GM12878 (cell line): ENCODE measurements around the gene IL22RA2. TPM values are rescaled to one million over a fixed set of nuclear protein-coding genes. Genes with fewer than 3 reads are reported as not detected.

ENCODE experiments used
- ATAC-seq: fragments of 200-7000 bp; cut with Tn5 transposase; 3 replicates; pipeline ENCODE4 v1.9.1; 2020; ENCODE audit warnings: mild to moderate bottlenecking, moderate library complexity
- BruUV-seq: library from RNA; stranded (reverse); fragments of 400-500 nt; replicated peaks from 2 replicates; lab custom pipeline; 2021; lab: Mats Ljungman, UMichigan
- CTCF ChIA-PET: fragments of 300-600 bp; sonication (Branson Sonifier 250); formaldehyde crosslinking; extraction: SDS; loops from one replicate; lab custom pipeline; 2021; ENCODE audit warnings: inconsistent platforms; lab: Yijun Ruan, JAX
- POLR2A ChIA-PET: fragments of 350-600 bp; formaldehyde crosslinking; extraction: SDS; loops from one replicate; lab custom pipeline; 2021; ENCODE audit warnings: inconsistent platforms; lab: Charles Lee
- RAD21 ChIA-PET: fragments of 300-600 bp; sonication (Branson Sonifier 250); formaldehyde crosslinking; loops from one replicate; lab custom pipeline; 2023; ENCODE audit warnings: antibody characterized with exemption; ENCODE audit not compliant: unreplicated experiment; lab: Charles Lee
- SMC1A ChIA-PET: fragments of 300-600 bp; sonication (Branson Sonifier 250); formaldehyde crosslinking; loops from one replicate; lab custom pipeline; 2023; ENCODE audit not compliant: unreplicated experiment, uncharacterized antibody; lab: Charles Lee
- DNase-seq: peaks from one replicate; pipeline ENCODE4 v3.0.0-alpha.2; 2011; ENCODE audit warnings: low read depth, low spot score
- FAIRE-seq: peaks from 3 replicates; lab custom pipeline; 2011; peaks lifted over from hg19 to GRCh38; lab: Jason Lieb, UNC
- H2AFZ ChIP-seq: 2 replicates; pipeline ENCODE4 v1.6.0; 2011; ENCODE audit warnings: low read depth, low read length, control low read depth; ENCODE audit not compliant: control insufficient read depth
- H3K27ac ChIP-seq: 2 replicates; pipeline ENCODE4 v1.5.1; 2011; ENCODE audit warnings: control low read depth; ENCODE audit not compliant: control insufficient read depth, insufficient read depth
- H3K27me3 ChIP-seq, 2 experiments: replicated peaks in 1 of 2; 2 replicates each; pipeline versions ENCODE4 v1.6.0 to v1.6.1; 2011; ENCODE audit warnings: low read length in 1 of 2; ENCODE audit not compliant: control insufficient read depth in 2 of 2, insufficient read depth in 2 of 2
- H3K36me3 ChIP-seq, 2 experiments: 2 replicates each; pipeline ENCODE4 v1.5.1; 2011; ENCODE audit warnings: low read length in 1 of 2; ENCODE audit not compliant: control insufficient read depth in 2 of 2, insufficient read depth in 2 of 2
- H3K4me1 ChIP-seq: 2 replicates; pipeline ENCODE4 v1.6.1; 2011; ENCODE audit warnings: mild to moderate bottlenecking, low read length, moderate library complexity, mixed read lengths; ENCODE audit not compliant: control insufficient read depth, insufficient read depth
- H3K4me2 ChIP-seq: 2 replicates; pipeline ENCODE4 v1.6.0; 2011; ENCODE audit warnings: control low read depth; ENCODE audit not compliant: control insufficient read depth, insufficient read depth
- H3K4me3 ChIP-seq: fragments of 200-600 bp; sonication (generic); 2 replicates; pipeline ENCODE4 v1.5.1; 2016
- H3K79me2 ChIP-seq: 2 replicates; pipeline ENCODE4 v1.6.0; 2011; ENCODE audit warnings: low read length; ENCODE audit not compliant: control insufficient read depth, insufficient read depth
- H3K9ac ChIP-seq: 2 replicates; pipeline ENCODE4 v1.8.0; 2011; ENCODE audit warnings: low read length, control low read depth, mixed read lengths; ENCODE audit not compliant: control insufficient read depth, insufficient read depth
- H3K9me3 ChIP-seq: replicated peaks from 3 replicates; pipeline ENCODE4 v1.5.1; 2011; ENCODE audit warnings: mild to moderate bottlenecking, low read length; ENCODE audit not compliant: control insufficient read depth, insufficient read depth
- H4K20me1 ChIP-seq: 2 replicates; pipeline ENCODE4 v1.6.0; 2011; ENCODE audit not compliant: control insufficient read depth, insufficient read depth
- JUNB ChIP-seq: IDR thresholded peaks from 2 replicates; pipeline ENCODE4 v1.6.1; 2016; ENCODE audit warnings: antibody characterized with exemption, mild to moderate bottlenecking
- KLF5 ChIP-seq: fragments of 450-650 bp; IDR thresholded peaks from 2 replicates; pipeline ENCODE4 v1.6.1; 2014; ENCODE audit warnings: mild to moderate bottlenecking; ENCODE audit not compliant: partially characterized antibody
- MYC ChIP-seq: IDR thresholded peaks from 2 replicates; pipeline ENCODE4 v1.6.1; 2011; ENCODE audit warnings: mild to moderate bottlenecking, low read length, moderate library complexity, inconsistent platforms; ENCODE audit not compliant: insufficient read depth, insufficient replicate concordance, insufficient read length, severe bottlenecking
- NFYB ChIP-seq: IDR thresholded peaks from 2 replicates; pipeline ENCODE4 v1.6.1; 2011; ENCODE audit warnings: low read depth, mild to moderate bottlenecking, low read length, improper control_type of control experiment, moderate library complexity; ENCODE audit not compliant: insufficient read depth
- PAX5 ChIP-seq: IDR thresholded peaks from 2 replicates; pipeline ENCODE4 v1.6.1; 2011; ENCODE audit warnings: low read depth, low read length, borderline replicate concordance
- PML ChIP-seq: IDR thresholded peaks from 2 replicates; pipeline ENCODE4 v1.6.1; 2012; ENCODE audit warnings: low read length, inconsistent platforms
- SMAD1 ChIP-seq: fragments of 450-650 bp; IDR thresholded peaks from 2 replicates; pipeline ENCODE4 v1.6.1; 2018; ENCODE audit warnings: mild to moderate bottlenecking, low read depth; ENCODE audit not compliant: partially characterized antibody
- TCF7 ChIP-seq: IDR thresholded peaks from 2 replicates; pipeline ENCODE4 v1.6.1; 2014; ENCODE audit warnings: antibody characterized with exemption, borderline replicate concordance
- WGBS: methylation state at CpG from one replicate; pipeline ENCODE4 v1.1.6; 2016; ENCODE audit warnings: low lambda C conversion rate; ENCODE audit not compliant: insufficient replicate concordance, insufficient coverage; ENCODE audit errors: missing lambda C conversion rate; 5-methylcytosine and 5-hydroxymethylcytosine counted together
- in situ Hi-C: fragments of 300-500 bp; cut with MboI; formaldehyde crosslinking; loops from 9 replicates; pipeline ENCODE4 v1.14.3; 2018; ENCODE audit warnings: mixed read lengths
- intact Hi-C: fragments of 100-400 bp; cut with micrococcal nuclease; formaldehyde crosslinking; loops from one replicate; pipeline ENCODE4 v1.14.2; 2022; ENCODE audit not compliant: unreplicated experiment
- polyA plus RNA-seq, 11 experiments: library from polyadenylated mRNA; depleted of rRNA in 4 of 11; unstranded in 6 of 11; stranded (reverse) in 5 of 11; fragments of >200 nt; fragmentation: Nextera tagmentation in 4 of 11; fragmentation: Illumina TruSeq in 1 of 11; extraction: Ambion mirVana in 4 of 11; extraction: Trizol in 1 of 11; gene quantifications; 1 replicate in 1 of 11; 2 replicates in 10 of 11; pipeline versions ENCODE4 v1.2.1 to v1.2.3, GENCODE V29; 2011 to 2016; ENCODE audit warnings: inconsistent platforms in 2 of 11, missing spikeins in 2 of 11, low read depth in 1 of 11
- total RNA-seq, 4 experiments: library from RNA; depleted of rRNA in 3 of 4; stranded (reverse); fragments of >200 nt in 3 of 4; fragmentation: Illumina TruSeq in 1 of 4; extraction: Trizol in 1 of 4; gene quantifications; 2 replicates each; pipeline versions ENCODE4 v1.2.1 to v1.2.3, GENCODE V29; 2013 to 2021
- TF ChIP-seq, protein P1 (sequence below): fragments of 450-650 bp; IDR thresholded peaks from 2 replicates; pipeline ENCODE4 v1.6.1; 2017; ENCODE audit warnings: mild to moderate bottlenecking, low read depth, inconsistent platforms; ENCODE audit not compliant: poor library complexity, severe bottlenecking

The IL22RA2 gene
- total and polyA plus RNA-seq, 10 of the 15 experiments (the other 5 are each of a cell fraction or from before 2014, with no cell fraction given) = 0.05 to 0.22 (median 0.09) TPM; not detected in 3

DNA sequence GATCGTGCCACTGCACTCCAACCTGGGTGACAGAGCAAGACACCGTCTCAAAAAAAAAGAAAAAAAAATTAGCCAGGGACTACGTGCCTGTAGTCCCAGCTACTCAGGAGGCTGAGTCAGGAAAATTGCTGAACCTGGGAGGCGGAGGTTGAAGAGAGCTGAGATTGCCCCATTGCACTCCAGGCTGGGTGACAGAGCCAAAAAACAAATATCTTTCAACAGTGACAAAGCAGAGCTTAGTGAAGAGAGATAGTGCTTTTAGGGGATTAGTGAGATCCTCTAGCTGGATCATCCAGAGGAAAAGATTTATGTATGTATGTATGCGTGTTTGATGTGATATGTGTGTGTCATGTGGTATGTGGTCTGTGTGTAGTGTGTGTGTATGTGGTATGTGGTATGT, 56.6 kb downstream of the IL22RA2 start:
- no peaks in the 10 kb centered on the region for H4K20me1 ChIP-seq
- no peak overlapping the region for H3K27ac ChIP-seq
- FAIRE-seq = no peak
- no peaks in the 10 kb centered on the region for H3K79me2 ChIP-seq
- no peak for ATAC-seq
- peaks cover 18% of the 10 kb centered on the region for H3K4me1 ChIP-seq
- 96% methylated on average over 3 of the region's 5 CpGs for WGBS
- no peak overlapping the region for H2AFZ ChIP-seq
- BruUV-seq = no TSS peak
- H3K9me3 ChIP-seq = peaks cover 17% of the 10 kb centered on the region
- peaks cover 0 to 1% of the 10 kb centered on the region in 2 experiments; a peak in 1 of 4 replicates for H3K36me3 ChIP-seq
- in situ Hi-C loops = no loop called here
- POLR2A ChIA-PET = interaction anchor here (1.0 kb wide), 1 partner anchor 48 kb away, joined by 4 read pairs; no protein-coding TSS in a partner anchor
- intact Hi-C loops = no loop called here
- no peak for DNase-seq
- TF ChIP-seq TCF7 (no peak), MYC (no peak), SMAD1 (no peak), PAX5 (no peak), KLF5 (no peak), JUNB (no peak), NFYB (no peak), PML (no peak)
- TF ChIP-seq, protein P1, sequence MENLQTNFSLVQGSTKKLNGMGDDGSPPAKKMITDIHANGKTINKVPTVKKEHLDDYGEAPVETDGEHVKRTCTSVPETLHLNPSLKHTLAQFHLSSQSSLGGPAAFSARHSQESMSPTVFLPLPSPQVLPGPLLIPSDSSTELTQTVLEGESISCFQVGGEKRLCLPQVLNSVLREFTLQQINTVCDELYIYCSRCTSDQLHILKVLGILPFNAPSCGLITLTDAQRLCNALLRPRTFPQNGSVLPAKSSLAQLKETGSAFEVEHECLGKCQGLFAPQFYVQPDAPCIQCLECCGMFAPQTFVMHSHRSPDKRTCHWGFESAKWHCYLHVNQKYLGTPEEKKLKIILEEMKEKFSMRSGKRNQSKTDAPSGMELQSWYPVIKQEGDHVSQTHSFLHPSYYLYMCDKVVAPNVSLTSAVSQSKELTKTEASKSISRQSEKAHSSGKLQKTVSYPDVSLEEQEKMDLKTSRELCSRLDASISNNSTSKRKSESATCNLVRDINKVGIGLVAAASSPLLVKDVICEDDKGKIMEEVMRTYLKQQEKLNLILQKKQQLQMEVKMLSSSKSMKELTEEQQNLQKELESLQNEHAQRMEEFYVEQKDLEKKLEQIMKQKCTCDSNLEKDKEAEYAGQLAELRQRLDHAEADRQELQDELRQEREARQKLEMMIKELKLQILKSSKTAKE = no peak
- TF ChIP-seq, all 136 proteins: peak for 0
- H3K9ac ChIP-seq = no peak overlapping the region
- no peak overlapping the region for H3K4me3 ChIP-seq
- ChIA-PET CTCF (interaction anchor here (0.7 kb wide), 2 partner anchors 204 to 330 kb away, joined by 3 to 5 read pairs; no protein-coding TSS in a partner anchor), RAD21 (interaction anchor here (1.3 kb wide), 1 partner anchor 22 kb away, joined by 3 read pairs; no protein-coding TSS in a partner anchor), SMC1A (interaction anchor here (1.5 kb wide), 1 partner anchor 101 kb away, joined by 3 read pairs; no protein-coding TSS in a partner anchor)
- no peaks in the 10 kb centered on the region for H3K27me3 ChIP-seq
- no peak overlapping the region for H3K4me2 ChIP-seq
